Stomach (tissue), 9 donors: ENCODE data around the gene BOLA2B. TPM values are rescaled to one million over a fixed set of nuclear protein-coding genes. Genes with fewer than 3 reads are reported as not detected.

Experiments
- DNase-seq, 2 donors: peaks; one replicate each; pipeline versions ENCODE4 v3.0.0 to v3.0.0-alpha.2; 2013 to 2019
- H3K27ac ChIP-seq, 5 donors: fragments of 200-600 bp in 4 of 5; sonication (generic) in 4 of 5; one replicate each; pipeline ENCODE4 v1.5.1; 2013 to 2019; ENCODE audit warnings: mild to moderate bottlenecking in 1 of 5, moderate library complexity in 1 of 5
- H3K27me3 ChIP-seq, 3 donors: fragments of 200-600 bp; sonication (generic); one replicate each; pipeline ENCODE4 v1.5.1; 2017 to 2019; ENCODE audit warnings: mixed run types in 1 of 3
- H3K36me3 ChIP-seq, 4 donors: fragments of 200-600 bp; sonication (generic); 1 replicate in 3 of 4; 2 replicates in 1 of 4; pipeline ENCODE4 v1.5.1; 2016 to 2019
- H3K4me1 ChIP-seq, 4 donors: fragments of 200-600 bp; sonication (generic); one replicate each; pipeline ENCODE4 v1.5.1; 2016 to 2019
- H3K4me3 ChIP-seq, 4 donors: fragments of 200-600 bp; sonication (generic) in 3 of 4; one replicate each; pipeline ENCODE4 v1.5.1; 2016 to 2019; ENCODE audit warnings: mild to moderate bottlenecking in 1 of 4
- H3K9me3 ChIP-seq, 4 donors: fragments of 200-600 bp; sonication (generic); one replicate each; pipeline ENCODE4 v1.5.1; 2016 to 2019
- EP300 ChIP-seq: sonication (generic); formaldehyde crosslinking; IDR thresholded peaks from one replicate; pipeline ENCODE4 v1.6.1; 2017; ENCODE audit warnings: antibody characterized with exemption
- POLR2A ChIP-seq, 4 donors: fragments of 450-650 bp; IDR thresholded peaks; one replicate each; pipeline ENCODE4 v1.6.1; 2016; ENCODE audit warnings: antibody characterized with exemption in 4 of 4, control low read depth in 2 of 4, mild to moderate bottlenecking in 1 of 4, moderate library complexity in 1 of 4
- POLR2AphosphoS5 ChIP-seq, 3 donors: sonication (generic); formaldehyde crosslinking; IDR thresholded peaks; one replicate each; pipeline ENCODE4 v1.6.1; 2016; ENCODE audit warnings: antibody characterized with exemption in 3 of 3
- WGBS, 5 donors: extraction: QIAGEN DNeasy Blood & Tissue Kit in 3 of 5; methylation state at CpG; one replicate each; pipeline versions ENCODE4 v1.1.5 to v1.1.7; 2013 to 2018; 5-methylcytosine and 5-hydroxymethylcytosine counted together
- intact Hi-C: fragments of 100-400 bp; cut with DNase I; formaldehyde crosslinking; loops from one replicate; pipeline ENCODE4 v1.15.1; 2023; ENCODE audit warnings: low total_unique reads
- polyA plus RNA-seq, 3 donors: library from polyadenylated mRNA; stranded (reverse); fragments of 200-250 nt; gene quantifications; one replicate each; pipeline ENCODE4 v1.2.3, GENCODE V29; 2013
- total RNA-seq, 5 donors: library from RNA; depleted of rRNA; stranded (reverse); fragments of >200 nt; gene quantifications; one replicate each; pipeline versions ENCODE4 v1.1.0 to v1.2.3, GENCODE V29; 2014 to 2016
- TF ChIP-seq, protein P1 (sequence below), 7 experiments: fragments of 450-650 bp in 4 of 7; fragments of 200-600 bp in 3 of 7; sonication (generic) in 3 of 7; IDR thresholded peaks; one replicate each; pipeline ENCODE4 v1.5.1; 2016 to 2019; ENCODE audit warnings: antibody characterized with exemption in 7 of 7, control low read depth in 2 of 7, mild to moderate bottlenecking in 1 of 7
- donor health status: healthy with polysubstance abuse.
- donor health status: Bipolar disorder and iron deficiency.
- donor health status: healthy.

The BOLA2B gene
- total and polyA plus RNA-seq, 8 donors, result 21.3 to 415 (median 281) TPM; not detected in 1

DNA sequence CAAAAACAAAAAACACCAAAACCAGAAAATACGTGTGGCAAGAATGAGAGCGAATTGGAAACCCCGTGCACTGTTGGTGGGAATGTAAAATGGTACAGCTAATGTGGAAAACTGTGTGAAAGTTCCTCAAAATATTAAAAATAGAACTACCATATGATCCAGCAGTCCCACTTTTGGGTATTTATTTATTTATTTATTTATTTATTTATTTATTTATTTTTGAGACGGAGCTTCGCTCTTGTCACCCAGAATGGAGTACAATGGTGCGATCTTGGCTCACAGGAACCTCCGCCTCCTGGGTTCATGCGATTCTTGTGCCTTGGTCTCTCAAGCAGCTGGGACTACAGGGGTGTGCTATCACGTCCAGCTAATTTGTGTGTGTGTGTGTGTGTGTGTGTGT lies 40.9 kb downstream of the BOLA2B start:
- WGBS, 5 donors, result 94 to 98% (median 96%) methylated on average over 9 of the region's 9 CpGs
- DNase-seq, result no peak
- Histone ChIP-seq H3K4me1 (no peaks in the 10 kb centered on the region), H3K27ac (no peak overlapping the region), H3K4me3 (no peak overlapping the region), H3K9me3 (peaks cover 0 to 16% (median 9%) of the 10 kb centered on the region in 4 donors), H3K36me3 (no peaks in the 10 kb centered on the region), H3K27me3 (no peaks in the 10 kb centered on the region)
- intact Hi-C loops, result no loop called here
- TF ChIP-seq POLR2A (IDR thresholded peaks at IDR 0.05) (no peak), POLR2AphosphoS5 (IDR thresholded peaks at IDR 0.05) (no peak), EP300 (no peak)
- TF ChIP-seq, protein P1, sequence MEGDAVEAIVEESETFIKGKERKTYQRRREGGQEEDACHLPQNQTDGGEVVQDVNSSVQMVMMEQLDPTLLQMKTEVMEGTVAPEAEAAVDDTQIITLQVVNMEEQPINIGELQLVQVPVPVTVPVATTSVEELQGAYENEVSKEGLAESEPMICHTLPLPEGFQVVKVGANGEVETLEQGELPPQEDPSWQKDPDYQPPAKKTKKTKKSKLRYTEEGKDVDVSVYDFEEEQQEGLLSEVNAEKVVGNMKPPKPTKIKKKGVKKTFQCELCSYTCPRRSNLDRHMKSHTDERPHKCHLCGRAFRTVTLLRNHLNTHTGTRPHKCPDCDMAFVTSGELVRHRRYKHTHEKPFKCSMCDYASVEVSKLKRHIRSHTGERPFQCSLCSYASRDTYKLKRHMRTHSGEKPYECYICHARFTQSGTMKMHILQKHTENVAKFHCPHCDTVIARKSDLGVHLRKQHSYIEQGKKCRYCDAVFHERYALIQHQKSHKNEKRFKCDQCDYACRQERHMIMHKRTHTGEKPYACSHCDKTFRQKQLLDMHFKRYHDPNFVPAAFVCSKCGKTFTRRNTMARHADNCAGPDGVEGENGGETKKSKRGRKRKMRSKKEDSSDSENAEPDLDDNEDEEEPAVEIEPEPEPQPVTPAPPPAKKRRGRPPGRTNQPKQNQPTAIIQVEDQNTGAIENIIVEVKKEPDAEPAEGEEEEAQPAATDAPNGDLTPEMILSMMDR (IDR thresholded peaks at IDR 0.05), result no peak

DNA sequence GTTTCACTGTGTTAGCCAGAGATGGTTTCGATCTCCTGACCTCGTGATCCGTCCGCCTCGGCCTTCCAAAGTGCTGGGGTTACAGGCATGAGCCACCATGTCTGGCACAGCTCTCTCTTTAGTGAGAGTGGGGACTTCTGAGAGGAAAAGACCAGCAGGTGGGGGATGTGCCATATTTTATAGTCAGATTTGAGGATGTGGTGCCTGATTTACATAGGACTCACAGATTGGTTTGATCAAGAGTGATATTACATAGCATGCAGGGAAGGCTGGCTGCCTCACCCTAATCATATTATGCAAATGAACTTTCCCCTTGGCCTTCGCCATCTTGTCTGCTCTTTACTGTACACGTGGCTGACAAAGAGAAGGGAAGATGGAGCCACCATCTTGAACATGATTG lies 42.4 kb downstream of the BOLA2B start:
- Histone ChIP-seq H3K4me1 (no peaks in the 10 kb centered on the region), H3K27ac (no peak overlapping the region), H3K4me3 (no peak overlapping the region), H3K9me3 (peaks cover 0 to 16% (median 9%) of the 10 kb centered on the region in 4 donors), H3K27me3 (no peaks in the 10 kb centered on the region), H3K36me3 (no peaks in the 10 kb centered on the region)
- DNase-seq, result no peak
- no peak for TF ChIP-seq POLR2AphosphoS5 (IDR thresholded peaks at IDR 0.05)
- intact Hi-C loops, result no loop called here
- WGBS, 5 donors, result 88 to 93% (median 91%) methylated on average over 7 of the region's 7 CpGs

DNA sequence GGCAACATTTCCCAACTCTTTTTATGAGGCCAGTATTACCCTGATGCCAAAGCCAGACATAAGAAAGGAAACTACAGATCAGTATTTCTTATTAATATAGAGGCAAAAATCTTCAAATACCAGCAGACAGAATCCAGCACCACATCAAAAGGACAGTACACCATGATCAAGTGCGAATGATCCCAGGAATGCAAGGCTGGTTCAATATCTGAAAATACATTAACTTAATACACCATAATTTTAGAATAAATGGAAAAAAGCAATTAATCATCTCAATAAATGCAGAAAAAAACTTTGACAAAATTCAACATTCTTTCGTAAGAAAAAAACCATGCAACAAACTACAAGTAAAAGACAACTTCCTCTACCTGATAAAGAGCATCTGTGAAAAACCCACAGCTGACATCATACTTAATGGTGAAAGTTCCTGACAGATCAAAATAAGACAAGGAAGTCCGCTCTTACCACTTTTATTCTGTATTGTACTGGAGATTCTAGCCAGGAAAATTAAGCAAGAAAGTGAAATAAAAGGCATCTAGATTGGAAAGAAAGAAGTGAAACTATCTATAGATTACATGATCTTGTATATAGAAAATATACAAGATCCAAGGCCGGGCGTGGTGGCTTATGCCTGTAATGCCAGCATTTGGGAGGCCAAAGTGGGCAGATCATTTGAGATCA lies 44.1 kb downstream of the BOLA2B start:
- TF ChIP-seq POLR2AphosphoS5 (IDR thresholded peaks at IDR 0.05), result no peak
- TF ChIP-seq EP300, result no peak
- no peak for TF ChIP-seq POLR2A (IDR thresholded peaks at IDR 0.05)
- TF ChIP-seq, protein P1 (IDR thresholded peaks at IDR 0.05), result no peak
- intact Hi-C loops, result no loop called here
- no peak overlapping the region for H3K4me3 ChIP-seq
- WGBS, 5 donors, result 77 to 95% (median 90%) methylated on average over 5 of the region's 5 CpGs
- no peaks in the 10 kb centered on the region for H3K4me1 ChIP-seq
- H3K9me3 ChIP-seq, result peaks cover 0 to 16% (median 9%) of the 10 kb centered on the region in 4 donors
- no peaks in the 10 kb centered on the region for H3K36me3 ChIP-seq
- no peaks in the 10 kb centered on the region for H3K27me3 ChIP-seq
- DNase-seq, result no peak
- H3K27ac ChIP-seq, result no peak overlapping the region

DNA sequence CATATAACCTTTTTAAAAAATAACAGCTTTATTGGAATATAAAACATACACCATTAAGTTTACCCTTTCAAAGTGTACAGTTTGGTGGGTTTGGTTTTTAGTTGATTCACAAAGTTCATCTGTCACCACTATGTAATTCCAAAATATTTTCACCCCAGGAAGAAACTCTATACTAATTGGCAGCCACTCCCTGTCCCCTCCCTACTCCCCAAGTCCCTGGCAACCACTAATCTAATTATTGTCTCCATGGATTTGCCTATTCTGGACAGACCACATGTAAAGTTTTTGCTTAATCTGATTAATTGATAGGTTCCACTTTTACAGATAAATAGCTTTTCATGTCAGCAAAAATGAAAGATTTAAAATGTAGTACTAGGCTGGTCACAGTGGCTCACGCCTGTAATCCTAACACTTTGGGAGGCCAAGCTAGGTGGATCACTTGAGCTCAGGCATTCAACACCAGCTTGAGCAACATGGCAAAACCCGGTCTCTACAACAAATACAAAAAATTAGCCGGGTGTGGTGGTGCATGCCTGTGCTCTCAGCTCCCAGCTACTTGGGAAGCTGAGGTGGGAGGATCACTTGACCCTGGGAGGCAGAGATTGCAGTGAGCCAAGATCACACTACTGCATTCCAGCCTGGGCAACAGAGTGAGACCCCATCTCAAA lies 45.5 kb downstream of the BOLA2B start:
- peaks cover 0 to 16% (median 9%) of the 10 kb centered on the region in 4 donors for H3K9me3 ChIP-seq
- DNase-seq, result no peak
- H3K27ac ChIP-seq, result no peak overlapping the region
- H3K36me3 ChIP-seq, result no peaks in the 10 kb centered on the region
- no peaks in the 10 kb centered on the region for H3K4me1 ChIP-seq
- WGBS, 5 donors, result 69 to 91% (median 86%) methylated on average over 3 of the region's 3 CpGs
- H3K4me3 ChIP-seq, result no peak overlapping the region
- intact Hi-C loops, result no loop called here
- H3K27me3 ChIP-seq, result no peaks in the 10 kb centered on the region
- TF ChIP-seq POLR2AphosphoS5 (IDR thresholded peaks at IDR 0.05) (no peak), POLR2A (IDR thresholded peaks at IDR 0.05) (no peak), EP300 (no peak)
- TF ChIP-seq, protein P1 (IDR thresholded peaks at IDR 0.05), result no peak

DNA sequence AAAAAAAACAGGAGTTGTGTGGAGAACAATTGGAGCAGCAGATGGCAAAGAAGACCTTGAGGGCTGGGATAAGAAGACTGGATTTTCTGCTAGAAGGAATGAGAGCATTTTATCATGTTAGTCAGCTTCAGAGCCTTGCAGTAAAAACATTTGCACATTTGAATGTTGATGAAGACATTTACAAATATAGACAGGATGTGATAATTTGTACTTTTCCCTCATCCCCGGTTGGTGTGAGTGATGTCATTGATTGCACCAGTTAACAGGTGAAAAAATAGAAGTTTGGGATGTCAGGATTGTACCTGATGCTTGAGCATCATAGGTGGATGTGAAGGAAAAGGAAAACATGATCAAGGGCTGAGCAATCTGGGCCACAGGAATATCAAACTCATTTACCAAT lies 47.8 kb downstream of the BOLA2B start:
- DNase-seq, result no peak
- TF ChIP-seq POLR2AphosphoS5 (IDR thresholded peaks at IDR 0.05), result no peak
- no peak for TF ChIP-seq EP300
- TF ChIP-seq POLR2A (IDR thresholded peaks at IDR 0.05), result no peak

More for the DNA sequence above, 47.8 kb downstream of the BOLA2B start:
- Histone ChIP-seq H3K4me3 (no peak overlapping the region), H3K27ac (no peak overlapping the region), H3K36me3 (no peaks in the 10 kb centered on the region), H3K4me1 (peaks cover 0 to 3% (median 1%) of the 10 kb centered on the region in 4 donors), H3K27me3 (no peaks in the 10 kb centered on the region), H3K9me3 (peaks cover 0 to 16% (median 9%) of the 10 kb centered on the region in 4 donors)
- 51 to 59% (median 55%) methylated on average over 1 of the region's 1 CpG for WGBS, 5 donors
- intact Hi-C loops, result no loop called here
